Trophoblast cell (in vitro differentiated cells and primary cell): ENCODE data around the gene MTAP.

Experiments used
- DNase-seq, 2 donors: peaks; one replicate each; pipeline ENCODE4 v3.0.0-alpha.2; 2016
- H2AFZ ChIP-seq: 2 replicates; pipeline ENCODE4 v1.6.1; 2013; ENCODE audit warnings: low read length, moderate library complexity, mild to moderate bottlenecking; ENCODE audit not compliant: insufficient read depth, poor library complexity
- H2AK5ac ChIP-seq: 2 replicates; pipeline ENCODE4 v1.6.1; 2013; ENCODE audit warnings: mild to moderate bottlenecking, low read length
- H2BK120ac ChIP-seq: 2 replicates; pipeline ENCODE4 v1.6.1; 2013; ENCODE audit warnings: low read length, mild to moderate bottlenecking, moderate library complexity; ENCODE audit not compliant: insufficient read depth, poor library complexity
- H2BK12ac ChIP-seq: 2 replicates; pipeline ENCODE4 v1.6.1; 2013; ENCODE audit warnings: mild to moderate bottlenecking, low read length, moderate library complexity
- H2BK5ac ChIP-seq: 2 replicates; pipeline ENCODE4 v1.6.1; 2013; ENCODE audit warnings: low read length, low read depth, moderate library complexity, mild to moderate bottlenecking; ENCODE audit not compliant: poor library complexity
- H3K14ac ChIP-seq: 2 replicates; pipeline ENCODE4 v1.6.1; 2013; ENCODE audit warnings: mild to moderate bottlenecking, low read length
- H3K18ac ChIP-seq: 2 replicates; pipeline ENCODE4 v1.6.1; 2013; ENCODE audit warnings: mild to moderate bottlenecking, low read length
- H3K23ac ChIP-seq: 2 replicates; pipeline ENCODE4 v1.6.1; 2013; ENCODE audit warnings: low read length
- H3K27ac ChIP-seq: 2 replicates; pipeline ENCODE4 v1.5.1; 2013; ENCODE audit warnings: low read depth, mild to moderate bottlenecking, inconsistent platforms, low read length, moderate library complexity
- H3K27me3 ChIP-seq: 2 replicates; pipeline ENCODE4 v1.6.1; 2013; ENCODE audit warnings: inconsistent platforms, mild to moderate bottlenecking, low read length, moderate library complexity; ENCODE audit not compliant: insufficient read depth
- H3K36me3 ChIP-seq, 2 experiments: 1 replicate in 1 of 2; 2 replicates in 1 of 2; pipeline ENCODE4 v1.6.1; 2013; ENCODE audit warnings: low read length in 2 of 2, mild to moderate bottlenecking in 2 of 2, moderate library complexity in 1 of 2; ENCODE audit not compliant: insufficient read depth in 2 of 2, control insufficient read depth in 1 of 2
- H3K4ac ChIP-seq: 2 replicates; pipeline ENCODE4 v1.6.1; 2013; ENCODE audit warnings: low read depth, mild to moderate bottlenecking, low read length, moderate library complexity
- H3K4me1 ChIP-seq, 2 experiments: 1 replicate in 1 of 2; 2 replicates in 1 of 2; pipeline ENCODE4 v1.6.1; 2013; ENCODE audit warnings: low read length in 2 of 2, mild to moderate bottlenecking in 2 of 2, moderate library complexity in 1 of 2; ENCODE audit not compliant: insufficient read depth in 2 of 2, control insufficient read depth in 1 of 2
- H3K4me2 ChIP-seq: 2 replicates; pipeline ENCODE4 v1.6.1; 2013; ENCODE audit warnings: inconsistent platforms, mild to moderate bottlenecking, low read length, moderate library complexity
- H3K4me3 ChIP-seq: 2 replicates; pipeline ENCODE4 v1.5.1; 2013; ENCODE audit warnings: mild to moderate bottlenecking, low read depth, low read length, inconsistent platforms
- H3K79me1 ChIP-seq: one replicate; pipeline ENCODE4 v1.6.1; 2013; ENCODE audit warnings: low read length
- H3K79me2 ChIP-seq: 2 replicates; pipeline ENCODE4 v1.6.1; 2013; ENCODE audit warnings: low read length, mild to moderate bottlenecking; ENCODE audit not compliant: control insufficient read depth, insufficient read depth, poor library complexity
- H3K9ac ChIP-seq: 2 replicates; pipeline ENCODE4 v1.6.1; 2013; ENCODE audit warnings: mild to moderate bottlenecking, low read length
- H3K9me3 ChIP-seq: 2 replicates; pipeline ENCODE4 v1.6.1; 2013; ENCODE audit warnings: low read depth, mild to moderate bottlenecking, control low read depth, inconsistent platforms, low read length; ENCODE audit not compliant: insufficient read depth
- H4K12ac ChIP-seq: 2 replicates; pipeline ENCODE4 v1.6.1; 2013; ENCODE audit warnings: low read depth, mild to moderate bottlenecking, low read length, moderate library complexity
- H4K8ac ChIP-seq: 2 replicates; pipeline ENCODE4 v1.6.1; 2013; ENCODE audit warnings: low read depth, mild to moderate bottlenecking, low read length, moderate library complexity
- H4K91ac ChIP-seq: one replicate; pipeline ENCODE4 v1.6.1; 2013; ENCODE audit warnings: low read depth, mild to moderate bottlenecking, low read length, moderate library complexity
- WGBS: extraction: QIAGEN DNeasy Blood & Tissue Kit; methylation state at CpG from one replicate; pipeline ENCODE4 v1.1.7; 2013; ENCODE audit warnings: missing lambda C conversion rate; ENCODE audit not compliant: insufficient read length, insufficient coverage; ENCODE audit errors: extremely low coverage; 5-methylcytosine and 5-hydroxymethylcytosine counted together

The MTAP gene

DNA sequence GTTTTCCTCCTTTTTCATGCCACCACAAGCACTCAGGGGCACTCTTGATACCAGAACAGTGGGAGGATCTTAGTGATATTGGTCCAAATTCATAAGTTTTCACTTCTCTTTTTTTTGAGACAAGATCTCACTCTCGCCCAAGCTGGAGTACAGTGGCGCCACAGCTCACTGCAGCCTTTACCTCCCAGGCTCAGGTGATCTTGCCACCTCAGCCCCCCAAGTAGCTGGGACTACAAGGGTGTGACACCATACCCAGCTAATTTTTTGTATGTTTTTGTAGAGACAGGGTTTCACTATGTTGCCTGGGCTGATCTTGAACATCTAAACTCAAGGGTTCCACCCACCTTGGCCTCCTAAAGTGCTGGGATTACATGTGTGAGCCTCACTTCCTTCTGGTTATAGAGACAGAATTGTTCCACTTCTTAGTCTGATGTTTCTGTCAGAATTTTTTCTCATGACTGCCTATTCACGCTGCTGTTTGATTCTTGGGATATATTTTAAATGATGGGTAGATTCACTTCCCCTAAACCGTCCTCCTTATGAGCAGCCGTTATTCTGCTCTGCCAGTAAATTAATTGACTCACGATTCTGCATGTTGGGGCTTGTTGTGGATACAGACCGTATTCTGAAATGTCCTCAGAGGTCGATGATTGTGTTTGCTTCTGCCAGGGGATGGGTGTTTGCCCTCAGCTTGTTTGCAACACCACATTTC is 30.8 kb downstream of the MTAP start:
- no peak overlapping the region for H2BK5ac ChIP-seq
- no peaks in the 10 kb centered on the region for H3K79me2 ChIP-seq
- H3K4me3 ChIP-seq, result no peak overlapping the region
- DNase-seq, result peak in 1 of 2 donors; percentile 22
- H2BK120ac ChIP-seq, result no peak overlapping the region
- H3K4me1 ChIP-seq, result peaks cover 0 to 2% of the 10 kb centered on the region in 2 experiments
- H3K4ac ChIP-seq, result no peak overlapping the region
- no peak overlapping the region for H4K8ac ChIP-seq
- H3K79me1 ChIP-seq, result peaks cover 2% of the 10 kb centered on the region
- peaks cover 9 to 28% of the 10 kb centered on the region in 2 experiments for H3K36me3 ChIP-seq
- peak overlapping the region; percentile 75 for H3K18ac ChIP-seq
- no CpG with 5 or more reads among the region's 8 CpGs for WGBS
- peak overlapping the region; percentile 41 for H2AK5ac ChIP-seq
- no peak overlapping the region for H4K12ac ChIP-seq
- H2BK12ac ChIP-seq, result peak overlapping the region; percentile 87
- H3K9me3 ChIP-seq, result no peaks in the 10 kb centered on the region
- H3K27ac ChIP-seq, result no peak overlapping the region
- no peak overlapping the region for H3K4me2 ChIP-seq
- no peak overlapping the region for H3K9ac ChIP-seq
- H3K23ac ChIP-seq, result no peak overlapping the region
- H3K14ac ChIP-seq, result no peak overlapping the region
- no peaks in the 10 kb centered on the region for H3K27me3 ChIP-seq
- H4K91ac ChIP-seq, result no peak overlapping the region
- H2AFZ ChIP-seq, result no peak overlapping the region

GRCh38 chr9:21835121-21835520 is 32.7 kb downstream of the MTAP start:
- H3K27ac ChIP-seq, result no peak overlapping the region
- DNase-seq, result no peak
- H3K9me3 ChIP-seq, result no peaks in the 10 kb centered on the region
- H3K4ac ChIP-seq, result no peak overlapping the region
- H3K27me3 ChIP-seq, result no peaks in the 10 kb centered on the region
- H3K4me3 ChIP-seq, result no peak overlapping the region
- H2AK5ac ChIP-seq, result no peak overlapping the region
- H4K91ac ChIP-seq, result no peak overlapping the region
- H4K8ac ChIP-seq, result no peak overlapping the region
- no peak overlapping the region for H2BK120ac ChIP-seq
- H2BK5ac ChIP-seq, result no peak overlapping the region
- no peaks in the 10 kb centered on the region for H3K79me2 ChIP-seq
- H3K4me2 ChIP-seq, result no peak overlapping the region
- no peak overlapping the region for H3K9ac ChIP-seq
- H2AFZ ChIP-seq, result no peak overlapping the region
- no peaks in the 10 kb centered on the region for H3K4me1 ChIP-seq
- H4K12ac ChIP-seq, result no peak overlapping the region
- no peak overlapping the region for H3K23ac ChIP-seq
- no peak overlapping the region for H3K14ac ChIP-seq
- no CpG with 5 or more reads among the region's 3 CpGs for WGBS
- H3K18ac ChIP-seq, result no peak overlapping the region
- no peak overlapping the region for H2BK12ac ChIP-seq
- peaks cover 11 to 29% of the 10 kb centered on the region in 2 experiments for H3K36me3 ChIP-seq
- H3K79me1 ChIP-seq, result peaks cover 2% of the 10 kb centered on the region

DNA sequence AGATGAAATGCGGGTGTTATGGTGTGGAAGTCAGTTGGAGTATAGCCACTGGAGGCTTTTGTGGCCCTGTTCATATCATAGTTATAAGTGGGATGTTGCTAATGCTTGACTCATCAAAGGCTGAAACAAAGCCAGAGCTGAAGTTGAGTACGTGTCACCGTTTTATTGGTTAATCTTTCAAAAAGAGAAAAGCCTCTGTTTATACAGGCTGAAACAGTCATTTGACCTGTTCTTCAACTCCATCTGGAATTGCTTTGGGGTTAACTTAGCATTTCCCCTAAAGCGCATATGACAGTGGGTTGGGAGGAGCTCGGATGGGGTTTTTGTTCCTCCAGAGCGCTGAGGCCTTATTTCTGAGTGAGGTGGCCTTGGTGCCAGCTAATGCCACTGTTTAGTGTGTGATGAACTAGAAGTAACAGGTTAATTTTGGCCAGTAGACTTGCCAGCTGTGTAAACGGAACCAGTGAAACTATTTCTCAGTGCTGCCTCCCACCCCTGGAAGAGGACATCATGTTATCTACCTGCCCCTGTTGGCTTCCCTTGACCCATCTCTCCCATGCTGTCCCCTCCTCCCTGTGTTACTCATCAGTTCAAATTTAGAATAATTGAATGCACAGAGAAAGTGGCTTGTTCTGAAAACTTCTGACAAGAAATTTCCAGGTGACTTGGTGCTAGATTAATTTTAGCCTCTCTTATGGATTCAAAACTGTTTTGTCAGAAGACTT is 34.2 kb downstream of the MTAP start:
- Histone ChIP-seq H2AFZ (no peak overlapping the region), H3K27ac (no peak overlapping the region), H4K91ac (no peak overlapping the region), H3K27me3 (no peaks in the 10 kb centered on the region), H3K36me3 (peaks cover 22 to 40% of the 10 kb centered on the region in 2 experiments), H2BK12ac (no peak overlapping the region), H3K4me2 (no peak overlapping the region), H3K23ac (no peak overlapping the region), H2BK5ac (no peak overlapping the region), H4K8ac (no peak overlapping the region), H3K9me3 (peaks cover 2% of the 10 kb centered on the region), H3K4ac (no peak overlapping the region), H3K79me1 (peaks cover 2% of the 10 kb centered on the region), H3K79me2 (no peaks in the 10 kb centered on the region), H2BK120ac (no peak overlapping the region), H4K12ac (no peak overlapping the region), H3K14ac (no peak overlapping the region), H3K9ac (no peak overlapping the region), H3K4me3 (no peak overlapping the region), H3K4me1 (no peaks in the 10 kb centered on the region), H2AK5ac (no peak overlapping the region), H3K18ac (no peak overlapping the region)
- peak in 1 of 2 donors; percentile 1 for DNase-seq
- no CpG with 5 or more reads among the region's 7 CpGs for WGBS

DNA sequence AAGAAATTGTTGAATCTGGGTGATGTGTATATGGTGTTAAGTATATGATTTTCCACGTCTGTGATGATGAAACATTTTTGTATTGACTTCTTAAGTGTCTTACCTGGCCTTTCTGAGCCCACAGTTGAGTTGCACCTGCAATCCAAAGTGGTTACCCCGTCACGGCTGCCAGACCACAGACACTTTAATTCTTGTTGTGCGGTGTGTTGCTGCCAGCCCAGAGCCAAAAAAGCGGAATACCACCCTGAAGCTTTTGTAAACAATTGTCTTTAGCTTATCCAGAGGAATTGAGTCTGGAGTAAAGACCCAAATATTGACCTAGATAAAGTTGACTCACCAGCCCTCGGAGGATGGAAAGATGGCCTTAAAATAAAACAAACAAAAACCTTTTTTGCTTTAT is 35.1 kb downstream of the MTAP start:
- no peak overlapping the region for H3K9ac ChIP-seq
- no peak overlapping the region for H2BK5ac ChIP-seq

More for the DNA sequence above, 35.1 kb downstream of the MTAP start:
- no peak overlapping the region for H3K4me3 ChIP-seq
- no peaks in the 10 kb centered on the region for H3K79me2 ChIP-seq
- no peak overlapping the region for H2AK5ac ChIP-seq
- no peak overlapping the region for H3K14ac ChIP-seq
- no peak overlapping the region for H3K23ac ChIP-seq
- H3K18ac ChIP-seq, result no peak overlapping the region
- no peak overlapping the region for H4K12ac ChIP-seq
- H4K8ac ChIP-seq, result no peak overlapping the region
- H3K27me3 ChIP-seq, result no peaks in the 10 kb centered on the region
- no CpG with 5 or more reads among the region's 6 CpGs for WGBS
- no peak for DNase-seq
- no peak overlapping the region for H3K4me2 ChIP-seq
- no peak overlapping the region for H2BK120ac ChIP-seq
- H3K4me1 ChIP-seq, result no peaks in the 10 kb centered on the region
- H3K9me3 ChIP-seq, result peaks cover 2% of the 10 kb centered on the region
- H2BK12ac ChIP-seq, result no peak overlapping the region
- peaks cover 22 to 42% of the 10 kb centered on the region in 2 experiments for H3K36me3 ChIP-seq
- no peak overlapping the region for H3K27ac ChIP-seq
- H2AFZ ChIP-seq, result no peak overlapping the region
- H3K4ac ChIP-seq, result no peak overlapping the region
- H3K79me1 ChIP-seq, result no peaks in the 10 kb centered on the region
- no peak overlapping the region for H4K91ac ChIP-seq
